HEK293T (cell line): ENCODE data around the gene RALGAPB.

Experiments
- CTCF ChIA-PET: fragments of 350-600 bp; formaldehyde crosslinking; extraction: SDS; loops from one replicate; lab custom pipeline; 2021; ENCODE audit warnings: antibody characterized with exemption, inconsistent platforms; lab: Yijun Ruan, JAX
- POLR2A ChIA-PET: fragments of 350-600 bp; formaldehyde crosslinking; extraction: SDS; loops from one replicate; lab custom pipeline; 2020; ENCODE audit warnings: antibody characterized with exemption, inconsistent platforms; lab: Yijun Ruan, JAX
- DNase-seq: peaks from one replicate; pipeline ENCODE4 v3.0.0; 2012; ENCODE audit warnings: mixed read lengths; ENCODE audit errors: extremely low spot score
- ARNT ChIP-seq: fragments of 450-650 bp; IDR thresholded peaks from 2 replicates; pipeline ENCODE4 v1.6.1; 2017; ENCODE audit warnings: mild to moderate bottlenecking
- BHLHE40 ChIP-seq: fragments of 450-650 bp; IDR thresholded peaks from 2 replicates; pipeline ENCODE4 v1.6.1; 2016; ENCODE audit warnings: mild to moderate bottlenecking, moderate library complexity, borderline replicate concordance
- CTBP1 ChIP-seq: fragments of 450-650 bp; IDR thresholded peaks from 2 replicates; pipeline ENCODE4 v1.6.1; 2016; ENCODE audit warnings: borderline replicate concordance
- ELF4 ChIP-seq: fragments of 450-650 bp; IDR thresholded peaks from 2 replicates; pipeline ENCODE4 v1.6.1; 2017; ENCODE audit warnings: antibody characterized with exemption
- FOXA1 ChIP-seq: fragments of 450-650 bp; IDR thresholded peaks from 2 replicates; pipeline ENCODE4 v1.6.1; 2016; ENCODE audit warnings: mild to moderate bottlenecking
- FOXK2 ChIP-seq: fragments of 450-650 bp; IDR thresholded peaks from 2 replicates; pipeline ENCODE4 v1.6.1; 2016; ENCODE audit warnings: mild to moderate bottlenecking
- FOXM1 ChIP-seq: fragments of 450-650 bp; IDR thresholded peaks from 2 replicates; pipeline ENCODE4 v1.6.1; 2017; ENCODE audit warnings: mild to moderate bottlenecking, borderline replicate concordance
- HDGF ChIP-seq: fragments of 450-650 bp; IDR thresholded peaks from 2 replicates; pipeline ENCODE4 v1.6.1; 2017; ENCODE audit warnings: antibody characterized with exemption, borderline replicate concordance
- L3MBTL2 ChIP-seq: fragments of 450-650 bp; conservative IDR thresholded peaks from 2 replicates; pipeline ENCODE4 v1.6.1; 2016; ENCODE audit warnings: mild to moderate bottlenecking
- LEF1 ChIP-seq: fragments of 450-650 bp; IDR thresholded peaks from 2 replicates; pipeline ENCODE4 v1.6.1; 2017; ENCODE audit warnings: mild to moderate bottlenecking, borderline replicate concordance
- NFRKB ChIP-seq: fragments of 450-650 bp; IDR thresholded peaks from 2 replicates; pipeline ENCODE4 v1.6.1; 2016; ENCODE audit warnings: mild to moderate bottlenecking, moderate library complexity
- SP1 ChIP-seq: fragments of 450-650 bp; IDR thresholded peaks from 2 replicates; pipeline ENCODE4 v1.6.1; 2017
- SUZ12 ChIP-seq: fragments of 450-650 bp; IDR thresholded peaks from 2 replicates; pipeline ENCODE4 v1.6.1; 2016; ENCODE audit warnings: mild to moderate bottlenecking
- TARDBP ChIP-seq: fragments of 450-650 bp; IDR thresholded peaks from 2 replicates; pipeline ENCODE4 v1.6.1; 2016
- ZNF384 ChIP-seq: fragments of 450-650 bp; IDR thresholded peaks from 2 replicates; pipeline ENCODE4 v1.6.1; 2016
- TF ChIP-seq, protein P1 (sequence below): fragments of 450-650 bp; IDR thresholded peaks from 2 replicates; pipeline ENCODE4 v1.6.1; 2016

Gene RALGAPB

GRCh38 chr20:38446441-38447209 lies 26.0 kb upstream of the RALGAPB start:
- CTCF ChIA-PET = interaction anchor here (0.6 to 1.2 kb wide), 6 partner anchors 9 to 355 kb away, joined by 3 to 12 read pairs (median 4); partner anchors contain the start of genes RALGAPB and SNHG17
- POLR2A ChIA-PET = interaction anchor here (0.6 to 4.8 kb wide), 15 partner anchors 9 to 104 kb away, joined by 3 to 110 read pairs (median 5); partner anchors contain the start of genes RALGAPB and SNHG17
- TF ChIP-seq FOXK2 = no peak
- peak; percentile 60 for TF ChIP-seq ELF4
- TF ChIP-seq NFRKB = peak; percentile 45; the same call in 1 of the 2 replicates
- TF ChIP-seq L3MBTL2 = 0 out of 2 replicates have a peak, but pooled peaks have one; percentile 14
- TF ChIP-seq LEF1 = peak; percentile 30; the same call in 1 of the 2 replicates
- TF ChIP-seq SP1 = no peak
- no peak for TF ChIP-seq ZNF384
- TF ChIP-seq FOXA1 = no peak
- TF ChIP-seq FOXM1 = 0 out of 2 replicates have a peak, but pooled peaks have one; percentile 28
- TF ChIP-seq CTBP1 = no peak; the same call in 1 of the 2 replicates
- TF ChIP-seq, protein P1, sequence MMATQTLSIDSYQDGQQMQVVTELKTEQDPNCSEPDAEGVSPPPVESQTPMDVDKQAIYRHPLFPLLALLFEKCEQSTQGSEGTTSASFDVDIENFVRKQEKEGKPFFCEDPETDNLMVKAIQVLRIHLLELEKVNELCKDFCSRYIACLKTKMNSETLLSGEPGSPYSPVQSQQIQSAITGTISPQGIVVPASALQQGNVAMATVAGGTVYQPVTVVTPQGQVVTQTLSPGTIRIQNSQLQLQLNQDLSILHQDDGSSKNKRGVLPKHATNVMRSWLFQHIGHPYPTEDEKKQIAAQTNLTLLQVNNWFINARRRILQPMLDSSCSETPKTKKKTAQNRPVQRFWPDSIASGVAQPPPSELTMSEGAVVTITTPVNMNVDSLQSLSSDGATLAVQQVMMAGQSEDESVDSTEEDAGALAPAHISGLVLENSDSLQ = no peak
- no peak for TF ChIP-seq TARDBP
- TF ChIP-seq ARNT = peak; percentile 55; the same call in 1 of the 2 replicates
- peak; percentile 90 for DNase-seq

- no peak for DNase-seq
- ChIA-PET POLR2A (interaction anchor here (0.9 to 4.8 kb wide), 6 partner anchors 8 to 43 kb away, joined by 3 to 110 read pairs (median 10); partner anchors contain the start of genes RALGAPB and SNHG17), CTCF (interaction anchor here (0.6 kb wide), 1 partner anchor 496 kb away, joined by 3 read pairs; no protein-coding TSS in a partner anchor)
- TF ChIP-seq TARDBP (no peak), ELF4 (no peak), HDGF (no peak), FOXK2 (no peak), NFRKB (no peak), BHLHE40 (no peak), L3MBTL2 (no peak), ARNT (no peak), FOXM1 (no peak), LEF1 (no peak), CTBP1 (no peak), ZNF384 (no peak), SUZ12 (no peak)
- TF ChIP-seq, protein P1 = no peak
These were observed 25.4 kb upstream of the RALGAPB start for GRCh38 chr20:38447251-38447661.

- DNase-seq = no peak
- CTCF ChIA-PET = interaction anchor here (0.6 kb wide), 1 partner anchor 496 kb away, joined by 3 read pairs; no protein-coding TSS in a partner anchor
- POLR2A ChIA-PET = interaction anchor here (1.3 to 4.8 kb wide), 5 partner anchors 10 to 43 kb away, joined by 3 to 110 read pairs (median 18); partner anchors contain the start of genes RALGAPB and SNHG17
- TF ChIP-seq FOXA1 = no peak
- TF ChIP-seq BHLHE40 = no peak
- no peak for TF ChIP-seq ZNF384
- no peak for TF ChIP-seq FOXM1
- no peak for TF ChIP-seq ARNT
- TF ChIP-seq SP1 = no peak
- TF ChIP-seq CTBP1 = no peak
These were observed 24.5 kb upstream of the RALGAPB start for GRCh38 chr20:38447931-38448675.

DNA sequence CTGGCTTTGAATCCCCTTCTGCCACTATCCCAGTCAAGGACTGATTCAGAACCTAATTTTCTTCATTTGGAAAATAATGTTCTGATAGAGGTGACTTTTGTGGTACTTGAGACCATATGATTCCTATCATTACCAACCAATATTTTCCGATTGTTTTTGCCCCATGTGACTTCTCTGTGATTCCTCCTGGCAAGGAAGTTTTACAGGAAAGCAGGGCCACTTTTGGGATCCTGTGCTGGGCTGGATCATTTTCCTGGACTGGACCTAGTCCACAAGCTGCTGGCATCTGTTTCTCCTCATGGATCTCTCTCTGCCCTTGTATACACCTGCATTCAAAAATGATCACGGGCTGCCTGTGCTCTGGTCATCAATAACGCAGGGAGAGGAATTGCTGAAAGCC lies 23.6 kb upstream of the RALGAPB start:
- CTCF ChIA-PET = no interaction called here
- TF ChIP-seq HDGF = no peak
- no peak for TF ChIP-seq L3MBTL2
- no peak for TF ChIP-seq LEF1
- TF ChIP-seq ARNT = no peak
- no peak for TF ChIP-seq TARDBP
- no peak for TF ChIP-seq SUZ12
- no peak for TF ChIP-seq NFRKB
- no peak for TF ChIP-seq FOXK2
- no peak for TF ChIP-seq SP1
- TF ChIP-seq, protein P1 = no peak
- no peak for TF ChIP-seq CTBP1
- DNase-seq = no peak
- POLR2A ChIA-PET = no interaction called here

DNA sequence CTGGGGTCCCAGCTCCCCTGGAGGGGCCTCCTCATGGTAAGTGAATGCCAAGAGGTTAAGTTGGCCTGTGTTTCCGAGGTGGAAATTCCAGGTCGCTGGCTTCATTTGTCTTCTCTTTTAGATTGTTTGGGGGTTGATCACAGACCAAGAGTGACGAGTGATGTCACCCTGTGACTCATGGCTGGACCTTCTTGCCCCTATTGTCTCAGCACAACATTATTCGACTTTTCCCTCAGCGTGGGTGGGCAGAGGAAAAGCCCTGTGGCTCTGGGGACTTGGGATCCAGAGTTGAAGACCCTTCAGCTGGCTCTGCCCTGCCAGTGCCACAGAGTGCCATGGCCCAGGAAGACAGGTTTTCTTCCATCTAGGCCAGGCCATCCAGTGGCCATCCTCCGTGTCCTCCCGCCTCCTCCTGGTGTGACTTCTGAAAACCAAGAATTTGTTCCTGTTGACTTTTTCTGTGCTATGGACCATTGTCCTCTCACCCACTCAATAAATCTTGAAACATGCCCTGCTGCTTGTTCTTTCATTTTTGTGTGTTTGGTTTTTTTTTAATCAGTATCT lies 22.1 kb upstream of the RALGAPB start:
- no peak for TF ChIP-seq HDGF
- TF ChIP-seq BHLHE40 = no peak
- no peak for TF ChIP-seq SP1
- TF ChIP-seq FOXA1 = no peak
- TF ChIP-seq SUZ12 = no peak
- no peak for TF ChIP-seq FOXK2
- no peak for TF ChIP-seq NFRKB
- TF ChIP-seq CTBP1 = no peak
- no peak for TF ChIP-seq TARDBP
- no peak for TF ChIP-seq LEF1
- no peak for TF ChIP-seq L3MBTL2
- TF ChIP-seq FOXM1 = no peak
- no peak for TF ChIP-seq ARNT
- no peak for TF ChIP-seq ELF4
- TF ChIP-seq, protein P1 = no peak
- ChIA-PET POLR2A (interaction anchor here (0.8 kb wide), 1 partner anchor 22 kb away, joined by 3 read pairs; the partner anchor contains the start of gene RALGAPB), CTCF (no interaction called here)
- no peak for DNase-seq
